Calu3 (cell line): ENCODE measurements around the gene RIT1. TPM values are rescaled to one million over a fixed set of nuclear protein-coding genes. Genes with fewer than 3 reads are reported as not detected.
A peak's percentile ranks its signal among the peaks of the same experiment; 100 is the strongest.

Experiments
- BruUV-seq: library from RNA; stranded (reverse); fragments of 400-500 nt; replicated peaks from 2 replicates; lab custom pipeline; 2021; lab: Mats Ljungman, UMichigan
- CTCF ChIA-PET: fragments of 300-600 bp; sonication (Branson Sonifier 250); formaldehyde crosslinking; loops from one replicate; lab custom pipeline; 2022; ENCODE audit warnings: antibody characterized with exemption; lab: Charles Lee
- DNase-seq: peaks from one replicate; pipeline ENCODE4 v3.0.0; 2022
- H3K27ac Mint-ChIP-seq: one replicate; pipeline ENCODE4 v1.8.0; 2022; ENCODE audit warnings: mixed read lengths; ENCODE audit not compliant: unreplicated experiment
- H3K27me3 Mint-ChIP-seq: one replicate; pipeline ENCODE4 v1.8.0; 2022; ENCODE audit warnings: mixed read lengths; ENCODE audit not compliant: unreplicated experiment
- H3K36me3 Mint-ChIP-seq: one replicate; pipeline ENCODE4 v1.8.0; 2022; ENCODE audit warnings: mild to moderate bottlenecking, moderate library complexity, mixed read lengths; ENCODE audit not compliant: insufficient read depth, unreplicated experiment
- H3K4me1 Mint-ChIP-seq: one replicate; pipeline ENCODE4 v1.8.0; 2022; ENCODE audit warnings: mild to moderate bottlenecking, low read depth, mixed read lengths; ENCODE audit not compliant: unreplicated experiment
- H3K4me3 Mint-ChIP-seq: one replicate; pipeline ENCODE4 v1.8.0; 2022; ENCODE audit warnings: mild to moderate bottlenecking, low read depth, moderate library complexity, mixed read lengths; ENCODE audit not compliant: unreplicated experiment
- H3K9me3 Mint-ChIP-seq: one replicate; pipeline ENCODE4 v1.8.0; 2022; ENCODE audit warnings: low read depth, mixed read lengths; ENCODE audit not compliant: unreplicated experiment
- CTCF ChIP-seq: fragments of 200-600 bp; IDR thresholded peaks from one replicate; pipeline ENCODE4 v1.8.0; 2022; ENCODE audit warnings: antibody characterized with exemption; ENCODE audit not compliant: unreplicated experiment
- intact Hi-C: fragments of 100-400 bp; cut with micrococcal nuclease; formaldehyde crosslinking; loops from one replicate; pipeline ENCODE4 v1.10.0; 2022; ENCODE audit not compliant: unreplicated experiment
- total RNA-seq: library from RNA; stranded (reverse); gene quantifications from 2 replicates; pipeline ENCODE4 v1.2.3, GENCODE V29; 2022

RIT1 gene
- total RNA-seq, 1 experiment from 2014 or later, result 34.4 TPM

- Mint-ChIP-seq H3K9me3 (no peaks in the 10 kb centered on the region), H3K4me3 (peak within 1 kb of the TSS; percentile 68), H3K36me3 (peaks cover 32% of the 10 kb centered on the region), H3K4me1 (peaks cover 6% of the 10 kb centered on the region), H3K27ac (peak within 1 kb of the TSS; percentile 59), H3K27me3 (peaks cover 40% of the 10 kb centered on the region)
- no TSS peak for BruUV-seq
- intact Hi-C loops, result loop anchor here (5.0 kb wide), 2 partner anchors 33 to 53 kb away; partner anchors contain the start of gene RIT1
- no peak for TF ChIP-seq CTCF
- DNase-seq, result peak; percentile 97
- CTCF ChIA-PET, result interaction anchor here (1.0 to 1.2 kb wide), 4 partner anchors 11 to 118 kb away, joined by 3 to 4 read pairs (median 4); no protein-coding TSS in a partner anchor
Observed at GRCh38 chr1:155859234-155859829, 51.8 kb downstream of the RIT1 start, which contains the start of gene SYT11. SYT11 (plus strand) TSS chr1:155859567; CDS start chr1:155859762, 195 bp downstream.

- TF ChIP-seq CTCF, result no peak
- peak overlapping the region; percentile 68 for H3K4me3 Mint-ChIP-seq
- peak; percentile 12 for DNase-seq
- H3K36me3 Mint-ChIP-seq, result peaks cover 35% of the 10 kb centered on the region
- CTCF ChIA-PET, result interaction anchor here (1.0 to 1.2 kb wide), 4 partner anchors 12 to 119 kb away, joined by 3 to 4 read pairs (median 4); no protein-coding TSS in a partner anchor
- H3K27ac Mint-ChIP-seq, result peak overlapping the region; percentile 59
- no peaks in the 10 kb centered on the region for H3K9me3 Mint-ChIP-seq
- peaks cover 40% of the 10 kb centered on the region for H3K27me3 Mint-ChIP-seq
- BruUV-seq, result no TSS peak
- H3K4me1 Mint-ChIP-seq, result peaks cover 6% of the 10 kb centered on the region
- intact Hi-C loops, result loop anchor here (5.0 kb wide), 2 partner anchors 33 to 53 kb away; partner anchors contain the start of gene RIT1
Observed at GRCh38 chr1:155858800-155859233, 52.3 kb downstream of the RIT1 start.

- BruUV-seq, result no TSS peak
- Mint-ChIP-seq H3K4me3 (peak within 1 kb of the TSS; percentile 91), H3K4me1 (peaks cover 9% of the 10 kb centered on the region), H3K36me3 (peaks cover 46% of the 10 kb centered on the region), H3K27me3 (peaks cover 31% of the 10 kb centered on the region), H3K9me3 (no peaks in the 10 kb centered on the region), H3K27ac (peak within 1 kb of the TSS; percentile 71)
- no peak for TF ChIP-seq CTCF
- CTCF ChIA-PET, result interaction anchor here (0.5 to 0.8 kb wide), 3 partner anchors 17 to 357 kb away, joined by 3 to 4 read pairs (median 4); no protein-coding TSS in a partner anchor
- DNase-seq, result peak; percentile 91
- intact Hi-C loops, result loop anchor here (5.0 kb wide), 2 partner anchors 35 to 55 kb away; partner anchors contain the start of gene RIT1
Observed at GRCh38 chr1:155856975-155857930, 53.9 kb downstream of the RIT1 start, which contains the start of gene GON4L. GON4L (minus strand) TSS chr1:155857214; CDS start chr1:155853780, 3,434 bp downstream.
